GM18507 (cell line): ENCODE measurements around the gene ERFL.
"Not testable (repeated sequence)": the region's sequence is repeated elsewhere in the genome, so short reads cannot be mapped to it uniquely, and the experiment has no call there.

ENCODE experiments used
- DNase-seq: peaks from one replicate; pipeline ENCODE4 v3.0.0; 2011; ENCODE audit warnings: low read depth; ENCODE audit not compliant: insufficient read length; ENCODE audit errors: extremely low spot score
- FAIRE-seq: peaks from 2 replicates; lab custom pipeline; 2011; peaks lifted over from hg19 to GRCh38; lab: Jason Lieb, UNC

The ERFL gene

DNA sequence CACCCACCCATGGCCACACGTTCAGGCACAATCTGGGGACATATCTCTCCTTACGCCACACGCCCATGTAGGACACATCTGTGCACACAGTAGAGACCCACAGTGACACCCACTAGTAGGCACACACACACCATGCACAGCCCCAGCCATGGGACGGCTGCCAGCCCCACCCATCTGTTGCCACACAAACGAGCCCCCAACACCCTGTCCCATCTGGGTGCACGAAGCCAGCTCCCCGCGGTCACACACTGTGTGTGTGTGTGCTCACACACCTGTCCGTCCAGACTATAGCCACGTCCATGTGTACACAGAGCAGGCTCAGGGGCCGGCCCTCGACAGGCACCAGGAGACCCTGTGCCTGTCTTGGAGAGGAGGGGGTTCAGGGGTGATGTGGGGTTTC is 10.6 kb downstream of the ERFL start:
- FAIRE-seq: no peak

GRCh38 chr19:41915776-41916414 is 12.4 kb downstream of the ERFL start:
- DNase-seq (no peak), FAIRE-seq (no peak)

More for the DNA sequence above, 10.6 kb downstream of the ERFL start:
- DNase-seq: no peak

DNA sequence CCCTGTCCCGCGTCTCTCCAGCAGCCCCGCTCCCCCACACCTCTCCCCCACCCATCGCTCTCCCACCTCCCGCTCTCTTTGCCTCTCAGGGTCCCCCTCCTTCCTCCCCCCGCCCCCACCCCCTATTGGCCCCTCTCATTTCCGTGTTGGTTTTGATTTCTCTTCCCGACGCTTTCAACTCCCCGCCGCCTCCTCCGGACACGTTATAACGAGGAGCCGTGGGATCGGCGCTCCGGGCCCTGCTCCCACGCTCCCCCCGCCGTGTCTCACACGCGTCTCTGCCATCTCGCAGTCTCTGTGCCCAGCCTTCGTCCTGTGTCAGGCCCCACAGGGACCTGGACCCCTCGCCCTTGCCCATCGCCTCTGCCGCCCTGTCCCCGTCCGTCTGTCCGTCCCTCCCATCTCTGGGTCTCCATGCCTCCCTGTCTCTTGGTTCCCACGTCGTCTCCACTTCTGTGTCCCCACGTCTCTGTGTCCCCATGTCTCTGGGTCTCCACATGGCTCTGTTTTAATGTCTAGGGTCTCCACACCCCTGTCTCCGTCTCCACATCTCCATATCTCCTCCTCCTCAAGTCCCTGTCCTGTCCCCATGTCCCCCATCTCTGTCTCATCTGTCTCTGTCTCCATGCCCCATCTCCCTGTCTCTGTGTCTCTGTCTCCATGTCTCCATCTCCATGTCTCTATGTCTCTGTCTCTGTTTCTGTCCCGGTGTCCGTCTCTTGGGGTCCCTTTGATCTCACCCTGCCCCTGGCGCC is 13.1 kb downstream of the ERFL start:
- no peak for FAIRE-seq

DNA sequence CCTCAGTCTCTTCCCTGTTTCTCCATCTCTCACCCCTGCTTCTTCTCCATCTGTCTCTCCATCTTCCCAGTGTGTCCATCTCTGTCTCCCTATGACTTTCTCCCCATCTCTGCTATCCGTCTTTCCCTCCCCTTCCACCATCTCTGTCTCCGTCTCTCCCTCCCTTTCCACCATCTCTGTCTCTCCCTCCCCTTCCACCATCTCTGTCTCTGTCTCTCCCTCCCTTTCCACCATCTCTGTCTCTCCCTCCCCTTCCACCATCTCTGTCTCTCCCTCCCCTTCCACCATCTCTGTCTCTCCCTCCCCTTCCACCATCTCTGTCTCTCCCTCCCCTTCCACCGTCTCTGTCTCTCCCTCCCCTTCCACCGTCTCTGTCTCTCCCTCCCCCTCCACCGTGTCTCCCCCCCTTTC is 13.8 kb downstream of the ERFL start:
- not testable (repeated sequence) for FAIRE-seq, DNase-seq

More for the DNA sequence above, 13.1 kb downstream of the ERFL start:
- no peak for DNase-seq

- no peak for FAIRE-seq
- DNase-seq: no peak
Measured at GRCh38 chr19:41913538-41914423, 14.5 kb downstream of the ERFL start.

DNA sequence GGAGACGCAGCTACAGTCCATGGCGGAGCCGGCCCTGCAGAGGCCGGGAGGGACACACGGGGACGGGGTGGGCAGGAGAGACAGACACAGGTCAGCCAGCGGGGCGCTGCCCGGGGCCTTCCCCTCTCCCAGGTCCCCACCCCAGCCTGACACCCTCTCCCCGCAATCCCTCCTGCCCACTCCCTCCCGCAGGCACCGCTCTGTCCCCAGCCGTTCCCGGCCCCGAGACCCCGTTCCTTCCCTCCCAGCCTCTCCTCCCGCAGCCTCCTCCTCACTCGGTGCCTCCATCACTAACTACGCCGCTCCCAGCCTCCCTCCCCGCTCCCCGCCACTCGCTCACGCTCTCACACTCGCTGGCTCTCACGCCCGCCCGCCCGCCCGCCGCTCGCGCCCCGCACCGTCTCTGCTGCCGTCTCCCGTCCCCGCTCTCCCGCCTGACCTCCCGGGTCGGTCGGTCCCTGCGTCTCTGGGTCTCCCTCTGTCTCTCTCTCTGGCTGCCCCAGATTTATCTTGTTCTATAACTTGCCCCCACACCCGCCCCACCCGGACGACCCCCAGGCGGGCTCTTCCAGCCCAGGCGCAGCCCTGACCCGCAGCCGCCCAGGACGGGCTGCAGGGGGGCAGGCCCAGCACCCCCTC is 15.2 kb downstream of the ERFL start:
- no peak for DNase-seq
- no peak for FAIRE-seq

DNA sequence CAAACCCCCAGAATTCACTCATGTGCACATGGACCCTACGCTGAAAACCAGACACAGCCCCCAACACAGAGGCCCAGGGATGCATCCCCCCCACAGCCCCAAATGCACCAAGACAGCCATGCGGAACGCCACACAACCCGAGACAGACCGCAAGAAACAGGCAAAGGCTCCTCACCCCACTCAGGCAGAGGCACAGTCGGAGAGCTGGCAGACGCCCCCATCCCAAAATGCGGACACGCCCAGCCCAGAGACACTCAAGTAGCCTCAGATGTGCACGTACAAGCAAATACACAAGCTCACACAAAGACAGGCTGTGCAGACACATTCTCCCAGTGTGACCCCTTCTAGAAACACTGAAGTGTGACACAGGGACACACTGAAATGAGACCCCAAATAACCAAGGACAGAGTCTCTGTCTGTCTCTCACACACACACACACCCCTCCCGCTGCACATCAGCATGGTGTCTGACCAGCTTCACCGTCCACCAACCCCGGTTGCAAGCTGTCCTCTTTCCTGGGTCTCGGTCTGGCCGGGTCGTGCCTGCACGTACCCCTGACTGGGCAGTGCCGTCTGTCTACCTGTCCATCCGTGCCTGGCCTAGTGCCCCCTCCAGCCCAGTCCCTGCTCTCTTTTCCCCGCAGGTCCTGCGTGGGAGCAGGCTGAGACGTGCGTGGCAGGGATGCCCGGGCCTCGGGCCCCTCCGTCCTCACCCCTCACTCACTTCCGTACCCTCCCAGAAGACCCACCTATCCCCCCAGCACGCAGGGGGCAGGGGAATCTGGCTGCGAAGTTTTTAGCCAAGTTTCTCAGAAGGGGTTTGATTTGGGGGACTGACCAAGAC is 16.1 kb downstream of the ERFL start:
- DNase-seq (no peak), FAIRE-seq (no peak)

DNA sequence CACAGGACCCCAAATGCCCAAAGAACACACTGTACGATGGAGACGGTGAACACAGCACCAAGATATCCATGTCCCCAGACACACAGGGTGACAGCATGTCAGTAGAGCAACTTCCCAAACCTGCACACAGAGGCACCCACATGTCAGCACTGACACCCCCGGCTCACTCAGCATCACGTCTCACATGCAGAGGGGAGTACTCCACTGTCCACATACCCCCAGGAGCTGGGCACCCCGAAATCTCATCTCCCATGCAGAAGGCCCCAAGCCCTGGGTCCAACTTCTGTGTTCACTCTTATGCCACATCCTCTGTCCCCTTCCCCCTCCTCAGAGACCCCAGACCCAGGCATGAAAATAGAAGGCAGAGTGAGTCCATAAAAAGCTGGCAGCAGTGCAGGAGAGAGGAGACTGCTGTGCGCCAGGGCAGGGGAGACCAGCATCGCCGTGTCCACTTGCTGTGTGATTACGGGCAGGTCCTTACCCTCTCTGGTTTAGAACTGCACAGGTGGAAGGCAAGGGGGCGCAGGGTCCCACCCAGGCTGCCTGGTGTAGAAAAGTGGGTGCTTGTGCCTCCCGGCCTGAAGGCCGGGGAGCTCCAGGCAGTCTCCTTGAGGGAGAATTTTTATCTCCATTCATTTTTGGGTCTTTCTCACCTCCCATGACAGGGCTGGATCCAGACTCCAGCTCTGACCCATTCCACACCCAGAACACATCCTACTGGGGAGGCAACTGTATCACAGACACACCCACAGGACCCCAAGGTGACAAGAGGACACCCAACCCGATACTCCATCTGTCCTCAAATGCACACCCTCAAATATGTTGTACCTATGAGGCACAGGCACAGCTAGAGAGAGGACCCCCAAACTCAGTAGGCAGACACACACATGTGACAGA is 17.0 kb downstream of the ERFL start:
- FAIRE-seq: no peak
- no peak for DNase-seq

DNA sequence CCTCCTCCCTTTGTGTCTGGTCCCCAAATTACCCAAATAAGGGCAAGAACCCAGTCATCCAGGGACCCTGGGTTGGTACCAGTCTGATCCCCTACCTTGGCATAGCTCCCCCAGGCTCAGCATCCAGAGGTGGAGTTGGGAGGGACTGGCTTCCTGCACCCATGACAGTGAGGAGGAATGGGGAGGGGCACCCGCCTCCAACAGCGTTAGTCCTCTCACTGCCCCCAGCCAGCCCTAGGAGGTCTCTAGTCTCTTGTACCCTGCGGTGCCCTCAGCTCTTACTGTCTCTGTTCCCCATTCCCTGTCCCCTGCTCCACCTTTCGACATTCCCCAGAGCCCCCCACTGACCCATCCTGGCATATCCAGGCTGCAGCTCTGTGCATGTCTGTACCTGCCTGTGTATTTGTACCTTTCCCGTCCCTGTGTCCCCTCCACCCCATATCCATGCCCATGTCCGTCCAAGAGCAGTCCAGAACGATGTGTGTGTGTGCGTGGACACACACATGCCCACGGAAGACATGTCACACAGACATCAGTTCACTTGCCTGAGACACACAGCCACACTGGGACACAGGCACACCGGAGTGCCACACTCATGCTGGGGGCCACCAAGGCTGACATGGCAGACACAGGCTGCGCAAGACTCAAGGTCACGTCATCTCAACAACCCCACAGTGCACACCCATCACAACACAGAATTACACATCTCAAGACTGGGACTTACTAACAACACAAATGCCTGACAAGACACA is 17.8 kb downstream of the ERFL start:
- FAIRE-seq (no peak), DNase-seq (no peak)

DNA sequence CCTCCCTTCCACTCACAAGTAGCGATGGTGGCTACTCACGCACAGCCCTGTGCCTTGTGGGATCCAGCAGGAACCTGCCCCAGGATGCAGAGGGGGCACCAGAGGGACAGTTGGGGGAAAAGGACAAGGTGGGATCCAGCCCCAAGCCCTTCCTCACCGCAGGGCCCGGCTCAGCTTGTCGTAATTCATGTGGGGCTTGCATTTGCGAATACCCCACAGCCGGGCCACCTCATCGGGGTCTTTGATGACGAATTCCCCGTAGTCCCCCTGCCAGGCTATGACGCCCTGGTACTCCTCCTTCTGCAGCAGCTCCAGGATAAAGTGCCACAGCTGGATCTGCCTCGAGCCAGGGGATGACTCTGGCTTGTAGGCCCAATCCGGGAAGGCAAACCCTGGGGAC is 18.5 kb downstream of the ERFL start:
- FAIRE-seq (no peak), DNase-seq (no peak)

DNA sequence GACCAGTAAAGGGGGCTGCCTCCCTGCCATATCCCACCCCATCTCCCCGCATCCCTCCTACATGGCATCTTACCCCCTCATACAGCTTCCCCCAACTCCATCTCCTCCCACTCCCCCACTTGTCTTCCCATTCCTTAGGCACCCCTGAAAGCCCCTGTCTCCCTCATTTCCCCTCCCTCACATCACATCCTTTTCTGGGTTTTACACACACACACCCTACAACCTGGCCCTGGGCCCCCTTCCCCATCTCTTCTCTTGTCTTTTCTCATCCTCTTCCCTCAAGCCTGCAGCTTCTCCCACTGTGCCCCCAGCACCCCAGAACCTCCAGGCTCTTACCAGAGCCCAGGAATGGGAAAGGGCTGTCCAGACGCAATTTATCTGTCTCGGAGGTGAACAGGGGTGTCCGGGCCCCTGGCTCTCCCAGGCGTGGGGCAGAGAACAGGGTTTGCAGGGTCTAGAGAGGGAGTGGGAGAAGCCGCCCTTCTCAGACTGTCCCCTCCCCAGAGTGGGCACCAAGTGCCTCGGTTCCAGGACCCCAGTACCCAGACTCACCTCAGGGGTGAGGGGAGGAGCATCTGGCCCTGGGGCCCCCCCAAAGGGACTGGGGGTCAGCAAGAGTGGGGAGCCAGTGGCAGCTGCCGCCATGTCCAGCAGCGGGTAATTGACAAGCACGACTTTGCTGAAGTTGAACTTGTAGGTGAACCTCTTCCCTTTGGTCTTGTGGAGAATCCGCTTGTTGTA is 19.4 kb downstream of the ERFL start:
- no peak for DNase-seq
- no peak for FAIRE-seq

- no peak for FAIRE-seq
Measured at GRCh38 chr19:41907994-41908615, 20.1 kb downstream of the ERFL start.

GRCh38 chr19:41906916-41907680 is 21.2 kb downstream of the ERFL start:
- FAIRE-seq (no peak), DNase-seq (no peak)

More at GRCh38 chr19:41907994-41908615, 20.1 kb downstream of the ERFL start:
- DNase-seq: no peak

DNA sequence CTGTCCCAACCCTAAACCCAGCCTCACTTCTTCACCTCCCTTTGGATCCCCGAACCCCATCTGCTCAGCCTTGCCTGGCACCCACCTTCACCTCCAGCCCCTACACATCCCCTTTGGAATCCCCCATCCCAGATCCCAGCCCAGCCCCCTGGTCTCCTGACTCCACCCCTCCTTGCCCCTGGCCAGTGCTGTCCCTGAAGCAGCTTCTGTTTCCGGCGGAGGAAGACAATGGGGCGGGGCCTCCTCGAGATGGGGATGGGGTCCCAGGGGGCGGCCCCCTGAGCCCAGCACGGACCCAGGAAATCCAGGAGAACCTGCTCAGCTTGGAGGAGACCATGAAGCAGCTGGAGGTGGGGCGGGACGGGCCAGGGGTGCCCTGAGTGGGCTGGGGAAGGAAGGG is 22.0 kb downstream of the ERFL start:
- FAIRE-seq (no peak), DNase-seq (no peak)

GRCh38 chr19:41905273-41906002 is 22.8 kb downstream of the ERFL start:
- no peak for DNase-seq
- FAIRE-seq: no peak
